DOHH2 (cell line): ENCODE measurements around the gene EXOSC7.

Experiments used
- EZH2phosphoT487 ChIP-seq: fragments of 200-600 bp; sonication (generic); IDR thresholded peaks from 2 replicates; pipeline ENCODE4 v1.6.1; 2017; ENCODE audit warnings: borderline replicate concordance, mild to moderate bottlenecking, antibody characterized with exemption, low read length, moderate library complexity, mixed read lengths
- TF ChIP-seq, protein P1 (sequence below): fragments of 200-600 bp; sonication (generic); IDR thresholded peaks from one replicate; pipeline ENCODE4 v1.5.1; 2014; ENCODE audit warnings: antibody characterized with exemption, mild to moderate bottlenecking, low read depth, low read length; ENCODE audit not compliant: poor library complexity, severe bottlenecking

DNA sequence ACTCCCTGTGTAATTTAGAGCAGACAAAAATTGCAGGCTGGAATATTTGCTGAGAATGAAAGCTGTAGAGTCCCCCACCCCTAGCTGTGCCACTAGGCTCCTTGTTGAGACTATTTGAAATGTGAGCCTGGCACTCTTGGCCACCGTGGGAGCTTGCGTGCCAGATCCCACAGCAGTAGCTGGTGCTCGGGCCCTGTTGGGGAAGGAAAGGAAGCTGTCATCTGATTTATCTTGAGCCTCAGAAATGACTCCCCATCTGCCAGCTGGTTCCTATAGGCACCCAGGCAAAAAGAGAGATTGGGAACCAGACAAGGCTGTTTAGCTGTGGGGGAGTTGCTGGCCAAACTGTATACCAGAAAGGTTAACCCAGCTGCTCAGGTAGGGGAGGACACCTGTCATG is 26.7 kb downstream of the EXOSC7 start:
- TF ChIP-seq, protein P1, sequence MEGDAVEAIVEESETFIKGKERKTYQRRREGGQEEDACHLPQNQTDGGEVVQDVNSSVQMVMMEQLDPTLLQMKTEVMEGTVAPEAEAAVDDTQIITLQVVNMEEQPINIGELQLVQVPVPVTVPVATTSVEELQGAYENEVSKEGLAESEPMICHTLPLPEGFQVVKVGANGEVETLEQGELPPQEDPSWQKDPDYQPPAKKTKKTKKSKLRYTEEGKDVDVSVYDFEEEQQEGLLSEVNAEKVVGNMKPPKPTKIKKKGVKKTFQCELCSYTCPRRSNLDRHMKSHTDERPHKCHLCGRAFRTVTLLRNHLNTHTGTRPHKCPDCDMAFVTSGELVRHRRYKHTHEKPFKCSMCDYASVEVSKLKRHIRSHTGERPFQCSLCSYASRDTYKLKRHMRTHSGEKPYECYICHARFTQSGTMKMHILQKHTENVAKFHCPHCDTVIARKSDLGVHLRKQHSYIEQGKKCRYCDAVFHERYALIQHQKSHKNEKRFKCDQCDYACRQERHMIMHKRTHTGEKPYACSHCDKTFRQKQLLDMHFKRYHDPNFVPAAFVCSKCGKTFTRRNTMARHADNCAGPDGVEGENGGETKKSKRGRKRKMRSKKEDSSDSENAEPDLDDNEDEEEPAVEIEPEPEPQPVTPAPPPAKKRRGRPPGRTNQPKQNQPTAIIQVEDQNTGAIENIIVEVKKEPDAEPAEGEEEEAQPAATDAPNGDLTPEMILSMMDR: no peak
- no peak for TF ChIP-seq EZH2phosphoT487
